ENCODE data around the gene ESD.
"Not testable (repeated sequence)": the region's sequence is repeated elsewhere in the genome, so short reads cannot be mapped to it uniquely, and the experiment has no call there.

Gene ESD

GRCh38 chr13:46783504-46783903 is 13.5 kb downstream of the ESD start:
- no peak for DNase-seq

GRCh38 chr13:46782691-46783090 is 14.3 kb downstream of the ESD start:
- no peak for DNase-seq

- no peak for DNase-seq
These were observed 14.9 kb downstream of the ESD start for GRCh38 chr13:46782066-46782465.

GRCh38 chr13:46778890-46779289 is 18.1 kb downstream of the ESD start:
- DNase-seq: no peak

- no peak for DNase-seq
These were observed 18.9 kb downstream of the ESD start for GRCh38 chr13:46778095-46778494.

- no peak for DNase-seq
These were observed 21.4 kb downstream of the ESD start for GRCh38 chr13:46775385-46776107.

- no peak for DNase-seq
These were observed 23.4 kb downstream of the ESD start for GRCh38 chr13:46773541-46773940.

- DNase-seq: no peak
These were observed 25.3 kb downstream of the ESD start for GRCh38 chr13:46771693-46772092.

GRCh38 chr13:46769925-46770324 is 27.0 kb downstream of the ESD start:
- DNase-seq: not testable (repeated sequence)

GRCh38 chr13:46761866-46762265 is 35.1 kb downstream of the ESD start:
- no peak for DNase-seq

- no peak for DNase-seq
These were observed 35.8 kb downstream of the ESD start for GRCh38 chr13:46761174-46761573.

- peak; percentile 21 for DNase-seq
These were observed 37.1 kb downstream of the ESD start for GRCh38 chr13:46759846-46760245.

GRCh38 chr13:46757640-46758039 is 39.3 kb downstream of the ESD start:
- DNase-seq: no peak

GRCh38 chr13:46756977-46757376 is 40.0 kb downstream of the ESD start:
- DNase-seq: no peak

GRCh38 chr13:46755508-46755907 is 41.5 kb downstream of the ESD start:
- not testable (repeated sequence) for DNase-seq

GRCh38 chr13:46754812-46755211 is 42.1 kb downstream of the ESD start:
- no peak for DNase-seq

- no peak for DNase-seq
These were observed 43.0 kb downstream of the ESD start for GRCh38 chr13:46753917-46754316.

GRCh38 chr13:46753137-46753536 is 43.8 kb downstream of the ESD start:
- DNase-seq: peak; percentile 77

- DNase-seq: no peak
These were observed 44.9 kb downstream of the ESD start for GRCh38 chr13:46751811-46752635.

GRCh38 chr13:46749951-46750350 is 47.0 kb downstream of the ESD start:
- no peak for DNase-seq

GRCh38 chr13:46748300-46748699 is 48.7 kb downstream of the ESD start:
- no peak for DNase-seq

GRCh38 chr13:46747031-46747820 is 49.7 kb downstream of the ESD start:
- DNase-seq: no peak

- DNase-seq: no peak
These were observed 51.3 kb downstream of the ESD start for GRCh38 chr13:46745706-46746105.

- no peak for DNase-seq
These were observed 51.9 kb downstream of the ESD start for GRCh38 chr13:46745062-46745461.

All from DMS53 (cell line).